Dedifferentiated amniotic fluid mesenchymal stem cell (primary cell): ENCODE data around the gene CACNG1.

ENCODE experiments used
- DNase-seq: peaks from one replicate; pipeline ENCODE4 v3.0.0-alpha.2; 2016; ENCODE audit errors: extremely low spot score

CACNG1 gene

DNA sequence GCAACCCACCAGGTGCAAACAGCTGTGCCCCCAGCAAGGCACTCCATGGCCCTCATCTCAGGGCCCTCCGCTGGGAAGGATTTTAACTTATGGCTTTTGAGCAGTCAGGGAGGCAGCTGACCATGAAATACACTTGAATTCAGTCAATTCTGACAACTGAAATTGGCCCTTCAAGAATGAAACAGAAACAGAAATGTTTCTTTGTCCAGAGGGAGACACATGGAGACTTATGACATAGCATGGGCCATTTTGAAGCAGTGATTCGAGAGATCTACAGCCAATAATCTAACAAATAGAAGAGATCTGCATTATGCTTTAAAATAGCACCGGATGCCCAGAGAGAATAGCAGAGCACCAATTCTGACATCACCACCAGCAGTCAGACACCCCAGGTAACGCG, 7.5 kb downstream of the CACNG1 start:
- DNase-seq = no peak

DNA sequence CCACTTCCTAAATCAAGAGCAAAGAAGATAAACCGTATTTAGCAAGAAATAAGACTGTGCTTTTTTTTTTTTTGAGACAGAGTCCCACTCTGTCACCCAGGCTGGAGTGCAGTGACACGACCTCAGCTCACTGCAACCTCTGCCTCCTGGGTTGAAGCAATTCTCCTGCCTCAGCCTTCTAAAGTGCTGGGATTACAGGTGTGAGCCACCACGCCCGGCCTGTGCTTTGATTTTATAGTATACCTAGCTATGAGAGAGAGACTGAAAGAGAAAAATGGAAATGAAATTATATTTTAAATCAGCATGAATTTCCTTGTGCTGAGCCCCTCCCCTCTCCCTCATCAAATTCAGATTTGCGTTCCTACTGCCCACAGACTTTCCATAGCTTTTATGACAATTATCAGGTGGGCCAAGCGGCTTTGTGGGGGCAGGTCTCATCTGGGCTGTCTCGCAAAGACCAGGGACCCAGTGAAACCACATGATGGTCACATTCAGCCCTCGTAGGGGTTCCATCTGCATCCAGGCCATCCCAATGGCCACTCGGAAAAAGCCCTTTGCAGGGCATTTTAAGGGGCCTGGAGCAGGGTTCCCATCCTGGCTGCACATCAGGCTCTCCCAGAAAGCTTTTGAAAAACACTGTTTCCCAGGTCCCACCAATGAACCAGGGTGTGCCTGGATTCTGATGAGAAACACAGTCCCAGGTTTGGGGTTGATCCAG, 8.5 kb downstream of the CACNG1 start:
- no peak for DNase-seq

DNA sequence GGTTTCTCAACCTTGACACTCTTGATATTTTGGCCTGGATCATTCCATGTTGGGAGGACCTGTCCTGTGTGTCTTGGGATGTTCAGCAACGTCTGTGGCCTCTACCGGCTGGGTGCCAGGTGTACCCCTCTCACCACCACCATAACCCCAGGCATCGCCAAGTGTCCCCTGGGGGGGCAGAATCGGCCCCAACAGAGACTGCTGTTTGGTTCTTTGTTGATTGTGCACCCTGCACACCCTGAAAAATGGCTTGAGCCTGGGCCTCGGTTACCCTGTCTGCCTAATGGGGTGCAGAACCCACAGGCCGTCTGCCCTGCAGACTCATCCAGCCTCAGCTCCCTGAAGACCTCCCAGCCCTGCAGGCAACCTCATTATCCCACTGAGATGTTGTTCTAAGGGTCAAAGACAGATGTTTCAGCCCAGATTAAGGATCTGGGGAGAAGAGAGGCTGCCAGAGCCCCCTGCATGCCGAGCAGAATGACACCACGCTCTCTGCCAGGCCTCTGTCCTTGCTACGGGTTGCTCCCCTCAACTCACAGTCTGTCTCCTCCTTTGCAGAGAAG, 9.2 kb downstream of the CACNG1 start:
- no peak for DNase-seq

DNA sequence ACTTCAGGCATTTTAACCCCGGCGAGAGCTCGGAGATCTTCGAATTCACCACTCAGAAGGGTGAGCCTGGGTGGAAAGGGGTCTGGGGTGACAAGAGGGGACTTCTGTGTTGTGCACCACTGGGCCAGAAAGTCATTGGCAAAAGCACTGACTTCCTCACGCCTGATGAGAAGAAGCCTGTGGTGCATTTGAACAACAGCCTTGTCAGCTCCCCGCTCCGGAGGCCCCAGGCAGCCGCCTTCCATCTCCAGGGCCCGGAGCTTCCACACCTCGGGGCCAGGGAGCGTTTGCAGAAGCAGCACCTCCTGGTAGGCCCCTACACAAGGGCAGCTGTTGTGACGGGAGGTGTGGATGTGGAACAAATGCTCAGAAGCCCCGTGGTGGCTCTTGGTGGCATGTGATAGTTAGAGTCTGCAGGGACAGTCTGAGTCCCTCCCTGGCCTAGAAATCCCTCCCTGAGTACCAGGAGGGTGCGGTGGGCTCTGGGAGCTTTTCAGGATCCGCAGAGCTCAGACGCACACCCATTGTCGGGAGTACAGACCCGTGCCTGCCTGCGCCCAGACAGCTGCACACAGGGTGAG, 9.7 kb downstream of the CACNG1 start:
- DNase-seq = no peak

DNA sequence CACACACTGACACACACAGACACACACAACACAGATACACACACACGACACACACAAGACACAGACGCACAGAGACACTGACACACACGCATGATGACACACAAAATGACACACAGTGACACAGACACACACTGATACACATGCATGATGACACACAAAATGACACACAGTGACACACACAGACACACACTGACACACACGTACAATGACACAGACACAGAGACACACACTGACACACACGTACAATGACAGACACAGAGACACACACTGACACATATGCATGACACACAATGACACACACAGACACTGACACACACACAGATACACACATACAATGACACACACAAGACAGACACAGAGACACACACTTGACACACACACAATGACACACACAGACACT, 10.3 kb downstream of the CACNG1 start:
- DNase-seq = no peak

DNA sequence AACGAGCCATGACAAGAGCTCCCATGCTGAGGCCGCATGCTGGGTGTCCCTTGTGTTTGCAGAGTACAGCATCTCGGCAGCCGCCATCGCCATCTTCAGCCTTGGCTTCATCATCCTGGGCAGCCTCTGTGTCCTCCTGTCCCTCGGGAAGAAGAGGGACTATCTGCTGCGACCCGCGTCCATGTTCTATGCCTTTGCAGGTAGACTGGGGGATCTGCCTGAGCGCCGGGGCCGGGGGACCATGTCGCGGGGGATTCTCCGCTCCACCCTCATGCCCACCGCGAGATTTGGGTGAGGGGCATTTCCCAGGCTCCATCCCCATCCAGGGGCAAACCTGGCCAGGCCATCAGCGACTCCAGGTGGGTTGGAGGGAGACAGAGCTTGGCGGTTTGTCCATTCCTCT, 10.7 kb downstream of the CACNG1 start:
- no peak for DNase-seq

DNA sequence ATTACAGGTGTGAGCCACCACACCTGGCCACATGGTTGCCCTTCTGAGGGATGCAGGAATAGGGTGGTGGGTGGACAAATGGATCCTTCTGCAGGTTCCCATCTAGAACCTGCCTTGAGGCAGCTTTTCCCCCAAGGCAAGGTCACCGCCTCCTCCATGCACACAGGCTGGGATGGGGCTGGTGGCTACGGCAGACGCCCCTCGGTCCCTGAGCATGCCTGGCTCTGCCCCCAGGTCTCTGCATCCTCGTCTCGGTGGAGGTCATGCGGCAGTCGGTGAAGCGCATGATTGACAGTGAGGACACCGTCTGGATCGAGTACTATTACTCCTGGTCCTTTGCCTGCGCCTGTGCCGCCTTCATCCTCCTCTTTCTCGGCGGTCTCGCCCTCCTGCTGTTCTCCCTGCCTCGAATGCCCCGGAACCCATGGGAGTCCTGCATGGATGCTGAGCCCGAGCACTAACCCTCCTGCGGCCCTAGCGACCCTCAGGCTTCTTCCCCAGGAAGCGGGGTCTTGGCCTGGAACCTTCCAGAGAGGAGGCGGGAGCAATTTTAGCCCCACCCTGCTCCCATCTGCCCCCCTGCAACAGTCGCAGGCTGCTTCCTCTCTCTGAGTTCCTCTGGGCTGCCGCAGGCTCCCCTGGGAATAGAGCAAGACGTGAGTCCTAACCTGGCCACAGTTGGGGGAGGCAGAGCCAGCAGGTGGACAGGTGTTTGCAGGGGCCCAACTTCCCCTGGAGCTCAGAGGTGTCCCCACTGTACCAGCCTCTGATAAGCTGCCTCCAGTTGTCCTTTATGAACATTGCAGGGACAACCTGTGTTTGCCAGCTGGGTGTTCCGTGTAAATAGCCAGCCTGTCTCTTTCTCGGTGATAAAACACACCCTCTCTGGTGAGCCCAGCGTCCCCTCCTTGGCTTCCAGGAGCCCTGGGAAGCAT, 11.7 kb downstream of the CACNG1 start:
- DNase-seq = no peak

DNA sequence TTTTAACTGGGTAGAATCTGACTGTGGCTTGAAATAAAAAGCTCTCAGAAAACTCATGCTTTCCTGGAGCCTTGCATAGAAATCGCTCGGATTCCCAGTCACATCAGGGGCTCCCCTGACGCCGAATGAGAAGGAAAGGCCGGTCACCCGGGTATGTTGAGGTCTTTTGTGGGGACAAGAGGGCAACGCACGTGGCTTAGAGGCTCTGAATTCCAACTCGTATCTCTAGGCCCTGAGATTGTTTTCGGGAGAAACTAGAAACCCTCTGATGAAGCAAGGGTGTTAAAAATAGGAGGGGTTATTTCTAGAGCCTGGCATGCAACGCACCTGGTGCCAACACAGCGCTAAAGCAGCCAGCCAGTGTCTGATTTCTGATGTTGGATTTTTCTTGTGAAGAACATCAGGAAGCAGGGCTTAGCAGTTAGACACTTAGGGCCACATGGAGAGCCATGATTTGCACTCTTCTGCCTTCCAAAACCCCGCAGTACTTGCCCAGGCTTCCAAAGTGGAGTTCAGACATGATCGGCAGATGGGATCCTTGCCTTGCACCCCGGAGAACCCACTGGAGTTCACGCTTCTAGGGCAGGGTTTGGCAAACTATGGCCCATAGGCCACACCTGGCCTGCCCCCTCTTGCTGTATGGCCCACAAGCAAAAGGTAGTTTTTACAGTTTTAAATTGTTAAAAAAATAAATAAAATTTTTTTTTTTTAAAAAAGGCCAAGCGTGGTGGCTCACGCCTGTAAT, 12.6 kb downstream of the CACNG1 start:
- no peak for DNase-seq

DNA sequence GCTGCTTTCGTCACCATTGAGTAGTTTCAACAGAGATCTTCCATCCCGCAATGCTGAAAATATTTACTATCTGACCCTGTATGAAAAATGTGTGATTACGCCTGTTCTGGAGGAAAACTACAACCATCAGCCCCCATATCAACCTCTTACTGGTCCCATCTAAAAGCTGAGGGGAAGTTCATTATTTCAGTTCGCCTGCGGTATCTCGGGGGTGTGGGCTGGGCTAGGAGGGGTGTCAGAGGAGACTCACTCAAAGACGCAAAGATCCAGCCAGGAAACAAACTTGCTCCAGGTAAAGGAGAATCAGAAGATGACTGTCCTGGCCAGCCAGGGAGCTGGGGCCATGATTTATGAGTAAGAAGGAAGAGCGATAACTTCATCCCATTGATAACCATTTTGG, 13.7 kb downstream of the CACNG1 start:
- no peak for DNase-seq

DNA sequence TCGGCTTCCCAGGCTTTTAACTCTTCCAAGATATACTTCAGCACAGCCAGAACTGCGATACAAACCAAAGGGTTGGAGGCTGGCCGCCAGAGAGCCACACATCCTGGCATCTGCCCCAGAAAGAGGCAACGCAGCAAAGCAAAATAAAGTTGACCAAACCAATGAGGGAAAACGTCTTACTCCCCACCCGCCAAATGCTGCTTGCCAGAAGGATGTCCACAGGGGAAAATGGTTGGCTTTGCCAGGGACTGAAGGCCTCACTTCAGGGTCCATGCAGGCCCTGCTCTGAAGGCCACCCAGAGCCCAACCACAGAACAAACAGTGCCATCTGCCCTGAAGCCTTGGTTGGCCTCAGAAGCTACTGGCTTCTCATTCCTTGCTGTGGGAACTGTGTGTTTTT, 15.0 kb downstream of the CACNG1 start:
- DNase-seq = no peak

DNA sequence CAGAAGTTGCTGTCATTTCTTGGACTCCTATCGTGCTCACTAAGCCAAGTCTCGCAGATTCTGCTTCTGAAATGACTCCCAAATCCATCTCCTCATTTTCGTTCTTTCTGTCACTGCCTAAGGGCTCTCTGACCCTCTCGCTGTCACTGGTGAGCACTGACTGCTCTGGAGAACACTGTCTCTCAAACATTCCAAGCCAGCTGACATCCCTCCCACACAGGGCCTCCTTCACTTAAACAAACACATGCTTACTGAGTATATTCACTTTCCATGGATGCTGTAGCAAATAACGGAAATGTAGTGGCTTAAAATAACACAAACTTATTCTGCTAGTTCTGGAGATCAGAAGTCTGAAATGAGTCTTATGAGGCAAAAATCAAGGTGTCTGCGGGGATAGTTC, 18.8 kb downstream of the CACNG1 start:
- DNase-seq = peak; percentile 19

DNA sequence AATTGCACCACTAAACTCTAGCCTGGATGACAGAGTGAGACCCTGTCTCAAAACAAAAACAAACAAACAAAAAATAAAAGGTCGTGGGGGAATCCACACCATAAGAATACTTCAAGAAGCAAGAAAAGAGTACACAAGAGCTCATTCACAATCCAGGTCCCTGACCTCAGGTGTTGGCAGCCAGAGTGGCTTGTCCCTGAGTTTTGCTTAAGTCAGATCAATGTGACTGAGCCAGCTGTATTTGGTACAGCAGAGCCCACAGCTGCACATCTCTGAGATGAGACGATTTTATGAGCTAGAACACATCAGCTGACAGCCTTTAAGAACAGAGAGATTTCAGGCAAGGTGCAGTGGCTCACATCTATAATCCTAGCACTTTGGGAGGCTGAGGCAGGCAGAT, 22.4 kb downstream of the CACNG1 start:
- no peak for DNase-seq

DNA sequence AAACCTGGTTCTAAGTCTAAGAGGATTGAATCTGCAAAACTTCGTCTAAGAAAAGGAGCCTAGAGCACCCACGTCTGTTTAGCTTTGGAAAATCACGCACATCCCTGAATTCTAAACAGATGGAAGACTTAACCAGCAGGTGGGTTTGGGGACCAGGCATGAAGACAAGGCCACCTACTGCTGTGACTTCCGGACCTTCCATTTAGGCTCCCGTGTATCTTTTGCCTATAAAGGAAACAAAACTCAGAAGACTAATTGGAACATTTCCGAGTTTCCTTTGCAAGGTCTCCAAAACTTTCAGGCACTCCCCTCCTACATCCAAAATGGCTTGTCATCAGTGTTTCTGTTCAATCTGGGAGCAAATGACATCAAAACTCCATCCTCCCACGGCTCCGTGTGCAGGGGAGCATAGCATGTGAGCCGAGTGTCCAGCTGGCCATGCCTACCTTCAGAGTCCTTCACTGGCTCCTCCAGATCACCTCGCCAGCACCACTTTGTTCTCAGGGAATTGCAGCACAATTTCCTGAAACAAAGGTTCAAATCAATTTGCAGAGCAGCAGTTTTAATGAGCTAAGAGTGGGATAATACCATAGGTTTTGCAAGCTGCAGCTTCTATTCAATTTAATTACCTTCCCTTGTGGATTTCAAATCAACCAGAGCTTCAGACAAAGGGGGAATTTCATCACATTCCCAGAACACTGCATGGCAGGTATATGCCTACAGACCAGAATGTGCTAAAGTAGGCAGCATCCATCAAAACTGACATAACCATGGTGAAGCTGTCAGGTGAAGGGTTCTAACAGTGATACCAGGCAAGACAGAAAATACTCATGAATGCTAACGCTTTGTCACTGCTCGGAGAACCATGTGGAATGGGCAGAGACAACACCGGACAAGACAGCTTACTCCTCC, 23.5 kb downstream of the CACNG1 start:
- DNase-seq = no peak

DNA sequence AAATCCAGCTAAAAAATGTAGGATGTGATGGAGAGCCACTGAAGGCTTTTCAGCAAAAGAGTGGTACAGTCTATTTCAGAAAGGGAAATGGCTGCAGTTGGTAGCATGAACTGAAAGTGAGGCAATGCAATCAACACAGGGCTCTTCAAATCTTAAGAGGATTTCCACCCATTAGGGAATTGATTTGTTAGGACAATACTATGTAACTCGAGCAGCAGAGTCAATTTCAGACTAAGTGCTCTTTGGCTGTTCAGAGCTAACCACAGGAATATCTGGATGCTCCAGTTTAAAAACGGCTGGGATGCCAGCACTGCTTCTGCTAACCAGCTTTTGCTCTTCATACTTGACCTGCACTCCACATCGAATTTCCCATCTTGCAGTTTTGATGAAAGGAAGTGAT, 24.6 kb downstream of the CACNG1 start:
- DNase-seq = no peak

DNA sequence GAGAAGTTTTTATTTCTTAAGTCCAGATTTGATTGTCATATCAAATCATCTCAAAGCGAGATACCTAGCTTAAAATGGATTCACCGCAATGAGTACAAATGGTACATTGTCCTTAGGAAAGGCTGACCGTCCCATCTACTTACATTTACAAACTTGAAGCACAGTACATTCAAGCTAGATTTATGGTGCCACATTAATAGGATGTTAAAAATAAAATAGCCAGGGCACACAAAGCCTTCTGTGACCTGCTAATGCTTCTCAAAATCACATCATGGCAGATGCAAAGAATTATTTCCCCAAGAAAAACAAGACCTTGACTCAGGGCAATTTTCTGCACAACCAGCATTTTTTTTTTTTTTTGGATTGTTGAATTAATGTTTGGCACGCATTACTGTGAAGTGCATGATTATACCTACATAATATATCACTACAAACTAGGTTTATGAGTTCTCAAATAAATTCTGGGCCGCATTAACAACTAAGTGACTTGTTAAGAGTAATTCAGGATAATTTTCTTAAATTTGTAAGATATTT, 25.3 kb downstream of the CACNG1 start:
- no peak for DNase-seq

DNA sequence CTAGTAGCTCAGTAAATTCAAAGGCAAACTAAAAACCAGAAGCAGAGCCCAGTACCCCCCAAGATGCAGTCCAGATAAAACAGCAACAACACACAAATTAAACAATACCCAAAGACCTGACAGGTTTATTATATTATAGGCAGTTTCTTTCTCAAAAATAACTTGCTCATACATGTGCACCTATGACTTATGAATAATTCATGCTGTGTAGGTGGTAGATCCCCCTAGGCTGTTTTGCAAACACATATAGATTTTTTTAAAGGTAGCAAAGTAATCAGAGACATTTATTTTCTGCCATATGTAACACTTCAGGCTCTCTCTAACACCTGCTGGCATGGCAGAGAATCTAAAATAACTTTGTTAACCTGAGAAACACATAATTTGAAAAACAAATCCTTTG, 27.2 kb downstream of the CACNG1 start:
- no peak for DNase-seq

DNA sequence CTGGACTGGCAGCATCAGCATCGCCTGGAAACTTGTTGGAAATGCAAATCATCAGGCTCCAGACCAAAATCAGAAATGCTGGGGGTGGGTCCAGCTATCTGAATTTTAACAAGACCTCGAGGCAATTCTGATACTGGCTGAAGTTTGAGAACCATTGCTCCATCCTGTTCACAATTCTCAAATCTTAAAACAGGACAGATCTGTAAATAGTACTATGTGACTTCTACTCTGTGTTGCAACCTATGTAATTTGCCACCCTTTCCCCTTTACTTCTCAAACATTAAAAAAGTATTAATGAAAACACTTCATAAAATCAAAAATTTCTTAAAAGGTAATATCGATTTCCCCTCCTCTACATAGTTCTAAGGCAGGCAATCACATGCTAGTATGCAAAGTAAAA, 28.5 kb downstream of the CACNG1 start:
- no peak for DNase-seq

DNA sequence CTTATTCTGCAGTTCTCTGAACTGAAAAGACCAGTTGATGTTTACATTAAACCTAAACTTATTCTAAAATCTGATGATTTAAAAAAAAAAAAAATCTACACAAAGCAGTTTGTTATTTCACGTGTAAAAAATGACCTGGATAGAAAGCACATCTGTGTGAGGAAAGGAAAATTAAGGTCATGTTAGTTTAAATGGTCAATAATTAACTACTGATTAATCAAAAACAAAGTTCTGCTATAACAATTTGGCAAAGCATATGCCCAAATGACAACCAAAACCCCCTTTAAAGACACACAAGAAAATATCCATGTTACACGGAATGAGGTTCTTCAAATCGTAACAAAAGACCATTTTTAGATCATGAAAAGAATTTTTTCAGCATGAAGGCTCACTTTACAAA, 30.4 kb downstream of the CACNG1 start:
- no peak for DNase-seq

DNA sequence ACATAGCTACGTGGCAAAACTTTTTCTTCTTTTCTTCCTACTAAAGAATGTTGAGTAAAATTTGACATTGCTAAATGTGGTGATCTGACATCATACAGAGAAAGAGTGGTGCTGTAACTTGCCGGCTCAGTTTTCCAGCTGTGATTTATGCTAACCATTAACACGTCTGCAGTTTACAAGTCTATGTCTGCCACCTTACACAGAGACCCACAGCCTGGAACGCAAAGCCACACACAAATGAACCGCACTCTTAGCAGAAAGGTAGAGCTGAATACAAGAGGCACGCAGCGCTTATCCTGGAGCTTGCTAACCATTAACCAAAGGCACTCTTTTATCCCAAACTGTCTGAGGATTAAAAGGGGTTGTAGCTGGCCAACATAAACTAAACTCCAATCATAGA, 31.9 kb downstream of the CACNG1 start:
- no peak for DNase-seq

DNA sequence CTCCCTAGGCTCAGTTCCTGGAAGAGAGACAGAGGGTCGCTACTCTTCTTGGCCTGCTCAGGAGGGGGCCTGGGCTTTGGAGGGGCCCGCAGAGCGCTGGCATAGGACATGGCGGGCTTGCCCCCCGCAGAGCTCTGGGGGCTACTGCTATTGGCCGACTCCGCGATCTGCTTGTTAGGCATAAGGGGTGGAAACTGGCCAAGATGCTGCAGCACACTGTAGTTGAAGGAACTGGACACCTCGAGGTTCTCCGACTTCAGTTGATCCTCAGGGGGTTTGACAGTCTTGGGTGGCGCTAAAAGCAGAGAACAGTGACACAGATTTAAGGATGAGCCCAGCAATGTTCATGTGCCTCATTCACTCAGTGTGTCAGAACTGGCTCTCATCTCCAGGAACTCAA, 33.9 kb downstream of the CACNG1 start:
- no peak for DNase-seq

DNA sequence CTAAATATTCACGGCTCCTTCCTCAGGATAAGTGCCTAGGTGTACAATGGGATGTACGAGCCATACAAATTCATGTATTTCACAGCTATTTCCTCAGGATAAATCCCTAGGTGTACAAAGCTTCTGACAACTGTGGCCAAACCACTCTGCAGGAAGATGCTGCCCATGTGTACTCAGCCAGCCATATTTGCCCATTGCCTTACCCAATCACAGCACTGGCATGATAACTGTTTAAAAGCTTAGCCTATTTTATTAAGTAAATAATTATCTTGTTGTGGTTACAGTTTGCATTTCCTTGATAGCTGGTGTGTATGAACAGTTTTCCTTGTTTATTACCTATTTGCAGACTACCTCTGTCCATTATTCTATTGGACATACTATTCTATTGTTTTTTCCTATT, 35.1 kb downstream of the CACNG1 start:
- DNase-seq = no peak
